Lower leg skin (tissue), 3 donors: ENCODE data around the gene IFNAR2.

ENCODE experiments used
- CTCF ChIP-seq, 3 donors: fragments of 450-650 bp; IDR thresholded peaks; one replicate each; pipeline ENCODE4 v1.5.1; 2016; ENCODE audit warnings: antibody characterized with exemption in 3 of 3, mild to moderate bottlenecking in 3 of 3, moderate library complexity in 2 of 3
- POLR2A ChIP-seq, 2 donors: fragments of 450-650 bp; IDR thresholded peaks; one replicate each; pipeline ENCODE4 v1.6.1; 2016 to 2017; ENCODE audit warnings: antibody characterized with exemption in 2 of 2, mild to moderate bottlenecking in 1 of 2, moderate library complexity in 1 of 2

GRCh38 chr21:33244082-33244778, 14.5 kb downstream of the IFNAR2 start:
- TF ChIP-seq POLR2A (IDR thresholded peaks at IDR 0.05) (no peak), CTCF (IDR thresholded peaks at IDR 0.05) (no peak)
